Neuronal stem cell (in vitro differentiated cells): Measurements from ENCODE around the gene ALDH1A1. TPM values are rescaled to one million over a fixed set of nuclear protein-coding genes. Genes with fewer than 3 reads are reported as not detected.
A peak's percentile ranks its signal among the peaks of the same experiment; 100 is the strongest.

Experiments used
- DNase-seq: peaks from one replicate; pipeline ENCODE4 v3.0.0-alpha.2; 2013; ENCODE audit warnings: low spot score
- H2AFZ ChIP-seq: one replicate; pipeline ENCODE4 v1.6.1; 2013; ENCODE audit warnings: mild to moderate bottlenecking, low read length, inconsistent platforms
- H2AK5ac ChIP-seq: 2 replicates; pipeline ENCODE4 v1.6.1; 2013; ENCODE audit warnings: low read depth, mild to moderate bottlenecking, inconsistent platforms, low read length, moderate library complexity, mixed read lengths
- H2BK120ac ChIP-seq: 2 replicates; pipeline ENCODE4 v1.6.1; 2013; ENCODE audit warnings: low read depth, mild to moderate bottlenecking, inconsistent platforms, low read length, moderate library complexity, mixed read lengths
- H2BK12ac ChIP-seq: one replicate; pipeline ENCODE4 v1.6.1; 2013; ENCODE audit warnings: low read length, inconsistent platforms
- H2BK15ac ChIP-seq: 2 replicates; pipeline ENCODE4 v1.6.1; 2013; ENCODE audit warnings: mild to moderate bottlenecking, low read length, inconsistent platforms, mixed read lengths
- H2BK5ac ChIP-seq: one replicate; pipeline ENCODE4 v1.6.1; 2013; ENCODE audit warnings: inconsistent platforms, mild to moderate bottlenecking, low read length, moderate library complexity
- H3K14ac ChIP-seq: one replicate; pipeline ENCODE4 v1.6.1; 2013; ENCODE audit warnings: low read length, inconsistent platforms
- H3K18ac ChIP-seq: 2 replicates; pipeline ENCODE4 v1.6.1; 2013; ENCODE audit warnings: low read length, inconsistent platforms
- H3K23ac ChIP-seq: 2 replicates; pipeline ENCODE4 v1.6.1; 2013; ENCODE audit warnings: low read depth, mild to moderate bottlenecking, mixed read lengths, low read length, inconsistent platforms; ENCODE audit not compliant: poor library complexity
- H3K27ac ChIP-seq: replicated peaks from 3 replicates; pipeline ENCODE4 v1.5.1; 2013; ENCODE audit warnings: low read length, inconsistent platforms
- H3K27me3 ChIP-seq, 3 experiments: 2 replicates each; pipeline ENCODE4 v1.6.1; 2013; ENCODE audit warnings: low read length in 3 of 3, mild to moderate bottlenecking in 2 of 3, inconsistent platforms in 1 of 3, low read depth in 1 of 3, mixed read lengths in 1 of 3, moderate library complexity in 1 of 3; ENCODE audit not compliant: control insufficient read depth in 3 of 3, insufficient read depth in 3 of 3
- H3K36me3 ChIP-seq, 2 donors: replicated peaks in 1 of 2; 2 replicates each; pipeline ENCODE4 v1.6.1; 2013; ENCODE audit warnings: low read length in 2 of 2; ENCODE audit not compliant: control insufficient read depth in 2 of 2, insufficient read depth in 2 of 2
- H3K4ac ChIP-seq: 2 replicates; pipeline ENCODE4 v1.6.1; 2013; ENCODE audit warnings: inconsistent platforms, mild to moderate bottlenecking, low read length, moderate library complexity
- H3K4me1 ChIP-seq, 2 donors: 1 replicate in 1 of 2; 2 replicates in 1 of 2; pipeline ENCODE4 v1.6.1; 2013; ENCODE audit warnings: low read length in 2 of 2, low read depth in 1 of 2; ENCODE audit not compliant: control insufficient read depth in 2 of 2, insufficient read depth in 1 of 2
- H3K4me2 ChIP-seq: one replicate; pipeline ENCODE4 v1.6.1; 2013; ENCODE audit warnings: mild to moderate bottlenecking, low read length, inconsistent platforms; ENCODE audit not compliant: insufficient read depth, poor library complexity, severe bottlenecking
- H3K4me3 ChIP-seq, 2 donors: 2 replicates each; pipeline ENCODE4 v1.5.1; 2013; ENCODE audit warnings: low read length in 2 of 2, mild to moderate bottlenecking in 2 of 2, inconsistent platforms in 1 of 2, moderate library complexity in 1 of 2
- H3K79me1 ChIP-seq: one replicate; pipeline ENCODE4 v1.6.1; 2013; ENCODE audit warnings: low read depth, mild to moderate bottlenecking, inconsistent platforms, low read length, moderate library complexity
- H3K9ac ChIP-seq: one replicate; pipeline ENCODE4 v1.6.1; 2013; ENCODE audit warnings: mild to moderate bottlenecking, low read depth, low read length, inconsistent platforms; ENCODE audit not compliant: poor library complexity
- H3K9me3 ChIP-seq, 2 donors: replicated peaks in 1 of 2; 2 replicates each; pipeline versions ENCODE3 to v1.6.1; 2013; ENCODE audit warnings: low read length in 2 of 2, mild to moderate bottlenecking in 2 of 2, inconsistent platforms in 1 of 2, low read depth in 1 of 2, mixed read lengths in 1 of 2, moderate library complexity in 1 of 2; ENCODE audit not compliant: control insufficient read depth in 2 of 2, insufficient read depth in 1 of 2
- H4K8ac ChIP-seq: one replicate; pipeline ENCODE4 v1.6.1; 2013; ENCODE audit warnings: low read depth, mild to moderate bottlenecking, inconsistent platforms, low read length, moderate library complexity
- H4K91ac ChIP-seq: one replicate; pipeline ENCODE4 v1.6.1; 2013; ENCODE audit warnings: low read length, low read depth, mild to moderate bottlenecking, inconsistent platforms; ENCODE audit not compliant: poor library complexity
- WGBS, 2 donors: extraction: QIAGEN DNeasy Blood & Tissue Kit; methylation state at CpG; one replicate each; pipeline ENCODE4 v1.1.7; 2013; ENCODE audit warnings: missing lambda C conversion rate in 2 of 2, mixed read lengths in 1 of 2; ENCODE audit not compliant: insufficient read length in 2 of 2, insufficient replicate concordance in 1 of 2; ENCODE audit errors: extremely low coverage in 2 of 2; 5-methylcytosine and 5-hydroxymethylcytosine counted together
- polyA plus RNA-seq, 2 experiments: library from polyadenylated mRNA; stranded (reverse); fragments of 200-250 nt; gene quantifications; one replicate each; pipeline ENCODE4 v1.2.3, GENCODE V29; 2013

Gene ALDH1A1
- polyA plus RNA-seq (2013, experiment 1 of 2) = 0.11 TPM
- polyA plus RNA-seq (2013, experiment 2 of 2) = 0.12 TPM

- Histone ChIP-seq H3K9me3 (no peaks in the 10 kb centered on the region), H3K9ac (no peak within 1 kb of the TSS), H4K8ac (no peak within 1 kb of the TSS), H3K36me3 (no peaks in the 10 kb centered on the region), H2BK5ac (no peak within 1 kb of the TSS), H2AFZ (peak within 1 kb of the TSS; percentile 26), H3K79me1 (no peaks in the 10 kb centered on the region), H3K27ac (no peak within 1 kb of the TSS), H2AK5ac (no peak within 1 kb of the TSS), H4K91ac (no peak within 1 kb of the TSS), H3K4ac (no peak within 1 kb of the TSS), H3K14ac (no peak within 1 kb of the TSS), H3K4me3 (no peak within 1 kb of the TSS), H2BK12ac (no peak within 1 kb of the TSS), H3K4me1 (no peaks in the 10 kb centered on the region), H2BK120ac (no peak within 1 kb of the TSS), H3K4me2 (no peak within 1 kb of the TSS), H3K27me3 (no peaks in the 10 kb centered on the region), H3K23ac (no peak within 1 kb of the TSS), H3K18ac (no peak within 1 kb of the TSS), H2BK15ac (no peak within 1 kb of the TSS)
- no peak for DNase-seq
- no CpG with 5 or more reads among the region's 9 CpGs for WGBS, 2 donors
Measured at GRCh38 chr9:72952914-72953313, at the start of gene ALDH1A1. Gene ALDH1A1, minus strand, starts transcription at chr9:72953053. Its CDS starts 53 bp downstream, at chr9:72953000.

GRCh38 chr9:73001860-73002259 lies 49.0 kb upstream of the ALDH1A1 start:
- no peak overlapping the region for H2AK5ac ChIP-seq

GRCh38 chr9:72998363-72998762 lies 45.5 kb upstream of the ALDH1A1 start:
- H3K36me3 ChIP-seq = no peaks in the 10 kb centered on the region
- H3K9ac ChIP-seq = no peak overlapping the region
- no peak overlapping the region for H3K4ac ChIP-seq
- no peak overlapping the region for H3K23ac ChIP-seq
- H3K27me3 ChIP-seq = no peaks in the 10 kb centered on the region
- H3K18ac ChIP-seq = no peak overlapping the region
- no peak overlapping the region for H4K8ac ChIP-seq
- no peak for DNase-seq
- no peak overlapping the region for H2BK15ac ChIP-seq
- no peak overlapping the region for H3K14ac ChIP-seq
- H2BK120ac ChIP-seq = no peak overlapping the region
- no peak overlapping the region for H2AFZ ChIP-seq
- no CpG with 5 or more reads among the region's 4 CpGs for WGBS, 2 donors
- H3K9me3 ChIP-seq = peaks cover 0 to 1% of the 10 kb centered on the region in 2 donors
- H3K79me1 ChIP-seq = no peaks in the 10 kb centered on the region
- H4K91ac ChIP-seq = no peak overlapping the region
- H3K4me1 ChIP-seq = no peaks in the 10 kb centered on the region
- no peak overlapping the region for H3K4me2 ChIP-seq
- H3K4me3 ChIP-seq = no peak overlapping the region
- no peak overlapping the region for H2BK12ac ChIP-seq
- no peak overlapping the region for H2AK5ac ChIP-seq
- H3K27ac ChIP-seq = no peak overlapping the region
- no peak overlapping the region for H2BK5ac ChIP-seq

More at GRCh38 chr9:73001860-73002259, 49.0 kb upstream of the ALDH1A1 start:
- H2BK15ac ChIP-seq = no peak overlapping the region
- no peak overlapping the region for H3K4me2 ChIP-seq
- H3K9ac ChIP-seq = no peak overlapping the region
- no peak overlapping the region for H3K23ac ChIP-seq
- no peak overlapping the region for H3K14ac ChIP-seq
- H3K4me3 ChIP-seq = no peak overlapping the region
- no peak overlapping the region for H2BK5ac ChIP-seq
- H3K79me1 ChIP-seq = no peaks in the 10 kb centered on the region
- H4K8ac ChIP-seq = no peak overlapping the region
- H3K27ac ChIP-seq = no peak overlapping the region
- no peak overlapping the region for H3K4ac ChIP-seq
- DNase-seq = no peak
- peaks cover 0 to 1% of the 10 kb centered on the region in 2 donors for H3K9me3 ChIP-seq
- H2AFZ ChIP-seq = no peak overlapping the region
- no peak overlapping the region for H4K91ac ChIP-seq
- H3K18ac ChIP-seq = no peak overlapping the region
- no CpG with 5 or more reads among the region's 3 CpGs for WGBS, 2 donors
- H3K27me3 ChIP-seq = no peaks in the 10 kb centered on the region
- H3K4me1 ChIP-seq = no peaks in the 10 kb centered on the region
- no peak overlapping the region for H2BK12ac ChIP-seq
- H3K36me3 ChIP-seq = no peaks in the 10 kb centered on the region
- no peak overlapping the region for H2BK120ac ChIP-seq

GRCh38 chr9:72997387-72997995 lies 44.6 kb upstream of the ALDH1A1 start:
- Histone ChIP-seq H3K18ac (no peak overlapping the region), H2AK5ac (no peak overlapping the region), H3K36me3 (no peaks in the 10 kb centered on the region), H3K4ac (no peak overlapping the region), H2BK12ac (no peak overlapping the region), H3K79me1 (no peaks in the 10 kb centered on the region), H3K23ac (no peak overlapping the region), H3K4me1 (no peaks in the 10 kb centered on the region), H3K4me3 (no peak overlapping the region), H2BK5ac (no peak overlapping the region), H3K4me2 (no peak overlapping the region), H2BK120ac (no peak overlapping the region), H4K91ac (no peak overlapping the region), H3K9ac (no peak overlapping the region), H4K8ac (no peak overlapping the region), H3K14ac (no peak overlapping the region), H2AFZ (no peak overlapping the region), H3K9me3 (peaks cover 0 to 1% of the 10 kb centered on the region in 2 donors), H2BK15ac (no peak overlapping the region), H3K27me3 (no peaks in the 10 kb centered on the region), H3K27ac (no peak overlapping the region)
- WGBS, 2 donors = no CpG with 5 or more reads among the region's 9 CpGs
- no peak for DNase-seq
